GM18858 (cell line): ENCODE measurements around the gene PIK3CB.
A peak's percentile ranks its signal among the peaks of the same experiment; 100 is the strongest.
"Not testable (repeated sequence)": the region's sequence is repeated elsewhere in the genome, so short reads cannot be mapped to it uniquely, and the experiment has no call there.

Experiments used
- ATAC-seq: cut with Tn5 transposase; IDR thresholded peaks from one replicate; pipeline ENCODE4 v1.9.1; 2021; ENCODE audit not compliant: unreplicated experiment

The PIK3CB gene

GRCh38 chr3:138848696-138849095 is 14.0 kb upstream of the PIK3CB start:
- no peak for ATAC-seq

DNA sequence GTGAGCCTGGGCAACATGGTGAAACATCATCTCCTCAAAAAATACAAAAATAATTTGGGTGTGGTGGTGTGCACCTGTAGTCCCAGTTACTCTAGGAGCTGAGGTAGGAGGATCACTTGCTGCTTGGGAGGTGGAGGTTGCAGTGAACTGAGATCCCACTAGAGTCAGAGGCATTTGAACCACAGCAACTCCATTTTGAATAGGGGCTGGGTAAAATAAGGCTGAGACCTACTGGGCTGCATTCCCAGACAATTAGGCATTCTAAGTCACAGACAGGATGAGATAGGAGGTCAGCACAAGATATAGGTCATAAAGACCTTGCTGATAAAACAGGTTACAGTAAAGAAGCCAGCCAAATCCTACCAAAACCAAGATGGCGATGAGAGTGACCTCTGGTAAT is 12.1 kb upstream of the PIK3CB start:
- ATAC-seq, result not testable (repeated sequence)

- no peak for ATAC-seq
Observed at GRCh38 chr3:138846262-138846791, 11.6 kb upstream of the PIK3CB start.

DNA sequence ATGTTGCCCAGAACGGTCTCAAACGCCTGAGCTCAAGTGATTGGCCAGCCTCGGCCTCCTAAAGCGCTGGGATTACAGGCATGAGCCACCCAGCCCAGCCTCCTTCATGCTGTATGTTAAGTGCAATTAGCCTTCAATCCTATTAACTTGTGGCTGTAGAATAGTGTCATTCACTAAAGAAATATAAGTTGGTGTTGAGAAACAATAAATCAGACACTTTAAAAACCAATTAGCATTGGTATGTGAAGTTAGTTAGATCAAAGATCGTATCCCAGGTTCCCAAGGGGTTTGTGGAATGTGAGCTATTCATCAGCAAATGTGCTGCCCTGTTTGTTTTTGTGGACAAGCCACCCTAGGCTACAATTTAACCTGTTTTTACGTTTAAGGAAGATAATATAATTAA is 11.0 kb upstream of the PIK3CB start:
- ATAC-seq, result no peak

GRCh38 chr3:138845181-138845601 is 10.5 kb upstream of the PIK3CB start:
- no peak for ATAC-seq

- peak; percentile 60 for ATAC-seq
Observed at GRCh38 chr3:138842483-138843188, 7.9 kb upstream of the PIK3CB start.

GRCh38 chr3:138838385-138838784 is 3.7 kb upstream of the PIK3CB start:
- ATAC-seq, result not testable (repeated sequence)

GRCh38 chr3:138835846-138836245 is 1.1 kb upstream of the PIK3CB start:
- not testable (repeated sequence) for ATAC-seq

DNA sequence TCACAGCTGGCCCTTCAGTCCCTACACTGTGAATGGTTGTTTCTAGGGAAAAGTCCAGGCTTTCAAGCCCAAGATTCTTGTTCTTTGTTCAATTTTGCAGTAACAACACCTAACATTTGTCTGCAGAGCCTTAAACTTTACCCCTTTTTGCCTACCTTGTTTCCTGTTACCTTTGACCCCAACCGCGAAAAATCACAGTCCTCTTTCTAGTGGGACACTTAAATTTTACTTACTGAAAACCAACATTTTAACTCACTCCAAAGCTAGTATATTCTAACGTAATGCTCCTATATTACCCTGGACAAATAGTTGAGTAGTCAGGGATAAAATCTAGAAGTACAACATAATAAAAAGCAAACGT is 649 bp upstream of the PIK3CB start:
- ATAC-seq, result no peak

DNA sequence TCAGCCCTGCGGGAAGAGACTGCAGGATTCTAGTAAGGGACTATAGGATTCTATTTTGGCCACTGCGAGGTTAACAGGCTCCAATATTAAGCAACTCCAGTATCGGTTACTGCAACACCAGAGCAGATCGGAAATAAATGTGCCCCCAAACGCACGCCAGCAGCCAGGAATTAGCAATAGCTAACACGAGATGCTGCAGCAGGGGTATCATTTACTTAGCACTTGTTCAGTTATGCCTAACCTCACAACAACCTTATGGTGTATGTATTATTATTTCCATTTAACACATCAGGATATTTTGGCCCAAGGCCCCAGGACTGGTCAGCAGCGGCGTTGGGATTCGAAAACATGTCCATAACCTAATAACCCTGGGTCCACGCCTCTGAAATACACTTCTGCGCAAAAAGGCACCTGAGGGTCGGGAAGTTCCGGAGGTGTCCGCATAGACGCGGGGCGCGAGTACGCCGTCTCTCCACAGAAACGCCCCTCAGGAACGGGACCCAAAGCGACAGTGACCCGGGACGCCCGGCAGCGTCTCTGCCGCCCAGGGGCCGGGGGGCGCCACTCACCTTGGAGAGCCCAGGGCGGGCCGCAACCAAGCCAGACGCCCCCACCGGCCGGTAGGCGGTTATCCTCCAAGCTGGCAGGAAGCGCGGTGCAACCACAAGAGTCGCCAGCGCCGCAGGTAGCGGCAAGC is 681 bp downstream of the PIK3CB start:
- ATAC-seq, result peak; percentile 29

GRCh38 chr3:138832473-138833057 is 2.2 kb downstream of the PIK3CB start:
- ATAC-seq, result not testable (repeated sequence)

- no peak for ATAC-seq
Observed at GRCh38 chr3:138829886-138830510, 4.7 kb downstream of the PIK3CB start.

DNA sequence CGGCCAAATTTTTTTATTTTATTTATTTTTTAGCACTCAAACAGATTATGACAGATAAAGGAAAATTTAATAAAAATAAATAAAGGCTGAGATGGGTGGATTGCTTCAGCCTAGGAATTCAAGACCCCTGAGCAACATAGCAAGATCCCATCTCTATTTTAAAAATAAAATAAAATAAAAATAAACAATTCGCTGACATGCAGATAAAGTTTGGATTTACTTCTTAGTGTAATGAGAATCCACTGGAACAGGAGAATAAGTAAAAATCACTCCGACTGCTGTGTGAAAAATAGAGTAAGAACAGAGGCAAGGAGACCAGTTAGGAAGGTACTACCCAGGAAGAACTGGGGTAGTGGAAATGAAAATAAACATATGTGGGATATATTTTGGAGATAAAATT is 5.6 kb downstream of the PIK3CB start:
- no peak for ATAC-seq

DNA sequence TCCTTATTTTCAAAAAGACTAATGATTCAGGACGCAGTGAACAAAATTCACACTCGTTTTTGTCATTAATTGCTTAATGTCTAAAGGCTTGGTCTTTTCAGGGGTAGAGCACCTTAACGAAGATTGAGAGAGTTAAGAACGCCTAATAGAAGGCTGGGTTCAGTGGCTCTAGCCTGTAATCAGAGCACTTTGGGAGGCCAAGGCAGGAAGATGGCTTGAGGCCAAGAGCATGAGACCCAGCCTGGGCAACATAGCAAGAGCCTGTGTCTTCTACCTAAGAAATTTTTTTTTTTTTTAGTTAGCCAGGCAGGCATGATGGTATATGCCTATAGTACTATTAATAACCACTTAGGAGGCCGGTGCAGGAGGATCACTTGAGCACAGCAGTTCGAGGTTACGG is 7.5 kb downstream of the PIK3CB start:
- no peak for ATAC-seq

- ATAC-seq, result no peak
Observed at GRCh38 chr3:138825336-138825735, 9.4 kb downstream of the PIK3CB start.

DNA sequence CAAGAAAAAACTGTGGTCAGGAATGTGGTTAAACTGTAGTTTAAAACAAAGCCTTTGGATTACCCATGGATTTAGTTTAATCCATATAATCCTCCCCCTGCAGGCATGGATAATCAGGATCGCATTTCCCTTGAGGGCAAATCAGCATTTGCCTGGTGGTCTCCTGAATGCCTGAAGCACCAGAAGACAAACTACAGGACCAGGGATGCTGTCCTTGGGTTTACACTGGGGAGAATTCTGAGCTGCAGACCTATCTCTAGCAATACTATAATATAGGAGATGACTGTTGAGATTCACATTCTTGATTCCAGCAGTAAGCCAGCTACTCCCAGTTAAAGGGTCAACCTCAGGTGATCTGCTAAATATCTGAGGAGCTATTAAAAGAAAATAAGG is 10.6 kb downstream of the PIK3CB start:
- no peak for ATAC-seq

- not testable (repeated sequence) for ATAC-seq
Observed at GRCh38 chr3:138820379-138820778, 14.3 kb downstream of the PIK3CB start.

GRCh38 chr3:138818185-138818860 is 16.4 kb downstream of the PIK3CB start:
- no peak for ATAC-seq

- no peak for ATAC-seq
Observed at GRCh38 chr3:138817695-138818094, 17.0 kb downstream of the PIK3CB start.

DNA sequence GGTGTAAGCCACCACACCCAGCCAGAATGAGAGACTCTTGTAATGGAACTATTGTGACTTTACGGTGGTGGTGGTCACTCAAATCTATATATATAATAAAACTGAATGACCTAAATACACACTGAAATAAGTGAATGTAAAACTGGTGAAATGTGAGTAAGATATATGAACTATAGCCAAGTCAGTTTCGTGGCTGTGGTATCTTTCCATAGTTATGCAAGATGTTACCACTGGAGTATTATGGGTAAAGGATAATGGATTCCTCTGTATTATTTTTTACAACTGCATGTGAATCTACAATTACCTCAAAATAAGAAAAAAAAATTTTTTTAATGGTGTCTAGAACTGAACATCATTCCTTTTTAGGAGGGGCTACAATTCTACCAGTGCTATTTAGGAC is 21.9 kb downstream of the PIK3CB start:
- no peak for ATAC-seq
